HepG2 (cell line): Measurements from ENCODE around the gene CTDNEP1. TPM values are rescaled to one million over a fixed set of nuclear protein-coding genes. Genes with fewer than 3 reads are reported as not detected.

Experiments used
- ATAC-seq: fragments of 200-7000 bp; cut with Tn5 transposase; 3 replicates; pipeline ENCODE4 v1.9.1; 2020; ENCODE audit warnings: mild to moderate bottlenecking, moderate library complexity
- BruUV-seq: library from RNA; stranded (reverse); fragments of 400-500 nt; replicated peaks from 2 replicates; lab custom pipeline; 2021; lab: Mats Ljungman, UMichigan
- CTCF ChIA-PET: fragments of 300-600 bp; formaldehyde crosslinking; extraction: SDS; loops from one replicate; lab custom pipeline; 2021; ENCODE audit warnings: low total read pairs, inconsistent platforms, low intra/inter-chr PET ratio; lab: Yijun Ruan, JAX
- POLR2A ChIA-PET: fragments of 350-600 bp; sonication (Branson Sonifier 250); formaldehyde crosslinking; loops from one replicate; lab custom pipeline; 2020; ENCODE audit warnings: antibody characterized with exemption, inconsistent platforms; lab: Yijun Ruan, JAX
- DNase-seq: peaks from one replicate; pipeline ENCODE4 v3.0.0-alpha.2; 2015; ENCODE audit warnings: low spot score
- FAIRE-seq: peaks from 3 replicates; lab custom pipeline; 2011; peaks lifted over from hg19 to GRCh38; lab: Jason Lieb, UNC
- H2AFZ ChIP-seq: one replicate; pipeline ENCODE4 v1.6.1; 2011; ENCODE audit warnings: low read length, inconsistent platforms
- H3K27ac ChIP-seq: fragments of 300-600 bp; 3 replicates; pipeline ENCODE4 v1.8.0; 2011; ENCODE audit warnings: mixed run types, mild to moderate bottlenecking, mixed read lengths, low read length, inconsistent platforms; ENCODE audit not compliant: insufficient read depth; ENCODE audit errors: extremely low read length
- H3K27me3 ChIP-seq, 2 experiments: fragments of 200-600 bp in 1 of 2; 2 replicates in 1 of 2; 3 replicates in 1 of 2; pipeline versions ENCODE4 v1.6.0 to v1.8.0; 2011; ENCODE audit warnings: low read length in 2 of 2, mild to moderate bottlenecking in 2 of 2, moderate library complexity in 2 of 2, inconsistent platforms in 1 of 2; ENCODE audit not compliant: insufficient read depth in 2 of 2, control insufficient read depth in 1 of 2
- H3K36me3 ChIP-seq, 2 experiments: fragments of 200-600 bp in 1 of 2; replicated peaks in 1 of 2; 2 replicates in 1 of 2; 3 replicates in 1 of 2; pipeline versions ENCODE4 v1.5.1 to v1.8.0; 2011; ENCODE audit warnings: low read length in 2 of 2, inconsistent platforms in 1 of 2; ENCODE audit not compliant: insufficient read depth in 2 of 2, control insufficient read depth in 1 of 2
- H3K4me1 ChIP-seq: 2 replicates; pipeline ENCODE4 v1.5.1; 2012; ENCODE audit warnings: low read length, inconsistent platforms; ENCODE audit not compliant: insufficient read depth
- H3K4me2 ChIP-seq: 2 replicates; pipeline ENCODE4 v1.6.0; 2011; ENCODE audit warnings: low read depth, low read length, inconsistent platforms
- H3K4me3 ChIP-seq, 3 experiments: fragments of 200-600 bp in 1 of 3; sonication (generic), shearing (Covaris generic) in 1 of 3; replicated peaks in 1 of 3; 2 replicates each; pipeline ENCODE4 v1.5.1; 2011 to 2016; ENCODE audit warnings: low read length in 3 of 3, inconsistent platforms in 2 of 3, low read depth in 2 of 3, mild to moderate bottlenecking in 2 of 3, control low read depth in 1 of 3, mixed read lengths in 1 of 3; ENCODE audit not compliant: insufficient read depth in 1 of 3
- H3K79me2 ChIP-seq: one replicate; pipeline ENCODE4 v1.6.1; 2011; ENCODE audit warnings: low read length, inconsistent platforms; ENCODE audit not compliant: insufficient read depth
- H3K9ac ChIP-seq: 2 replicates; pipeline ENCODE4 v1.6.0; 2011; ENCODE audit warnings: mild to moderate bottlenecking, low read depth, low read length, inconsistent platforms; ENCODE audit not compliant: insufficient read depth
- H3K9me3 ChIP-seq: 2 replicates; pipeline ENCODE4 v1.5.1; 2012; ENCODE audit warnings: mild to moderate bottlenecking, low read length
- H4K20me1 ChIP-seq: 2 replicates; pipeline ENCODE4 v1.6.0; 2011; ENCODE audit warnings: inconsistent platforms, mild to moderate bottlenecking, low read length, moderate library complexity; ENCODE audit not compliant: insufficient read depth
- ADNP ChIP-seq: sonication (generic); formaldehyde crosslinking; IDR thresholded peaks from 2 replicates; pipeline ENCODE4 v1.4.0; 2020; ENCODE audit warnings: missing genetic modification reagents
- GPN1 ChIP-seq: sonication (generic); formaldehyde crosslinking; IDR thresholded peaks from 2 replicates; pipeline ENCODE4 v1.5.1; 2020; ENCODE audit warnings: missing genetic modification reagents, borderline replicate concordance
- MIER3 ChIP-seq: IDR thresholded peaks from 2 replicates; pipeline ENCODE4 v1.6.1; 2016; ENCODE audit warnings: missing compliant biosample characterization, borderline replicate concordance
- RBAK ChIP-seq: sonication (generic); formaldehyde crosslinking; IDR thresholded peaks from 2 replicates; pipeline ENCODE4 v1.5.1; 2020; ENCODE audit warnings: mild to moderate bottlenecking, missing genetic modification reagents
- SATB2 ChIP-seq: sonication (generic); formaldehyde crosslinking; IDR thresholded peaks from 2 replicates; pipeline ENCODE4 v1.5.0; 2020; ENCODE audit warnings: missing genetic modification reagents
- SNAI1 ChIP-seq: sonication (generic); formaldehyde crosslinking; IDR thresholded peaks from 2 replicates; pipeline ENCODE4 v1.5.0; 2020; ENCODE audit warnings: mild to moderate bottlenecking, missing genetic modification reagents, borderline replicate concordance
- ZMYM2 ChIP-seq: sonication (generic); formaldehyde crosslinking; IDR thresholded peaks from 2 replicates; pipeline ENCODE4 v1.8.0; 2022; ENCODE audit warnings: mild to moderate bottlenecking, missing genetic modification reagents
- ZNF101 ChIP-seq: sonication (generic); formaldehyde crosslinking; IDR thresholded peaks from 2 replicates; pipeline ENCODE4 v1.4.0; 2020; ENCODE audit warnings: mild to moderate bottlenecking, low read depth, missing genetic modification reagents, borderline replicate concordance
- ZNF207 ChIP-seq: fragments of 450-650 bp; IDR thresholded peaks from 2 replicates; pipeline ENCODE4 v1.6.1; 2016; ENCODE audit warnings: antibody characterized with exemption, borderline replicate concordance
- ZNF850 ChIP-seq: sonication (generic); formaldehyde crosslinking; conservative IDR thresholded peaks from 2 replicates; pipeline ENCODE4 v1.9.0; 2021; ENCODE audit warnings: mild to moderate bottlenecking, missing genetic modification reagents
- WGBS: methylation state at CpG from one replicate; pipeline ENCODE4 v1.1.6; 2017; ENCODE audit warnings: low lambda C conversion rate; 5-methylcytosine and 5-hydroxymethylcytosine counted together
- in situ Hi-C: cut with HindIII; loops from 2 replicates; pipeline ENCODE4 v1.10.0; 2017; ENCODE audit warnings: low pct_unique_long_range_greater_than_20kb; ENCODE audit not compliant: extremely low pct_ligation_motif_present
- intact Hi-C: fragments of 100-400 bp; cut with micrococcal nuclease; formaldehyde crosslinking; loops from one replicate; pipeline ENCODE4 v1.10.0; 2022; ENCODE audit not compliant: unreplicated experiment
- polyA plus RNA-seq, 8 experiments: library from polyadenylated mRNA; depleted of rRNA in 3 of 8; stranded (reverse) in 7 of 8; unstranded in 1 of 8; fragments of >200 nt; fragmentation: Illumina TruSeq in 4 of 8; extraction: Trizol in 4 of 8; gene quantifications; 2 replicates each; pipeline versions ENCODE4 v1.2.1 to v1.2.3, GENCODE V29; 2011 to 2016; ENCODE audit warnings: low read depth in 4 of 8, missing spikeins in 1 of 8, mixed read lengths in 1 of 8; ENCODE audit not compliant: insufficient read depth in 1 of 8
- total RNA-seq, 5 experiments: library from RNA; depleted of rRNA; stranded (reverse); fragments of >200 nt; fragmentation: Illumina TruSeq; extraction: Trizol; gene quantifications; 2 replicates each; pipeline ENCODE4 v1.2.3, GENCODE V29; 2016; ENCODE audit warnings: low read depth in 1 of 5
- TF ChIP-seq, protein P1 (sequence below): sonication (generic); formaldehyde crosslinking; IDR thresholded peaks from 2 replicates; pipeline ENCODE4 v1.5.1; 2020; ENCODE audit warnings: mild to moderate bottlenecking, missing genetic modification reagents, moderate library complexity
- TF ChIP-seq, protein P2 (sequence below): IDR thresholded peaks from 2 replicates; pipeline ENCODE4 v1.6.1; 2016; ENCODE audit warnings: low read depth, missing genetic modification reagents, missing compliant biosample characterization

Gene CTDNEP1
- total and polyA plus RNA-seq, 2 of the 13 experiments (the other 11 are each of a cell fraction or from before 2014, with no cell fraction given): 19.8 to 118 TPM

DNA sequence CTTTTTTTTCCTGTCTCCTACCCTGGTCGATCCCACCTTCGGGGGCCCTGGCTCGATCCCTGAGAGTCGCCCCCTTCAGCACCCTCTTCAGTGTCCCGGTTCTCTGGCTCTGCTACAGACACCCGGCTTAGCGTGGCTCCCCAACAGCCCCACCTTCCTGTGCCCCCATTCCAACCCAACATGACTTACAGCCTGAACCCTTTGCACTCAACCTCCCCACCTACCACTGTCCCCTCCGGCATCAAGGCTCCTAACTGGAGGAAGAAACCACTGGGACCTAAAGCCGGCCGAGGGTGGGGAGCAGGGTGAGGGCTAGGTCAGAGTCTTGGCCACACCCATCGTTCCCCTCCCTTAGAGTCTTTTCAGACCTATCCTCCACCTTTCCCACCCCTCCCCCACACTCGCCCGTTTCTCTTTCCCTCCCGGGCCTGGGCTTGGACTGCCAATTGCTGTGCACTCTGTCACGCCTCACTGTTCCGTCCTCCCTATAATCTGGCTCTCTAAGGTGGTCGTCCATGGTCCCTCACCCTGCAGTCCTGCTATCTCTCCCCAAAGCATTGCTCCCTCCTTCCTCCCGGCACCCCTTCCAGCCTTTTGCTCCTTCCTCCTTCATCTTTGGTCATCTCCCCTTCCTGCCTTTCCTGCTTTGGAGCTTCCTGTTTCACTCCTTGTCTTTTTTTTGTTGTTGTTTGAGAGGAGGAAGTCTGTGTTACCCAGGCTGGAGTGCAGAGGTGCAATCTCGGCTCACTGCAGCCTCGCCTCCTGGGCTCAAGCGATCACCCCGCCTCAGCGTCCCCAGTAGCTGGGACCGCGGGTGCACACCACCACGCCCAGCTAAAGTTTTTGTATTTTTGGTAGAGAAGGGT is 11.6 kb upstream of the CTDNEP1 start:
- BruUV-seq: no TSS peak
- intact Hi-C loops: no loop called here
- Histone ChIP-seq H3K27ac (no peak overlapping the region), H3K4me1 (peaks cover 63% of the 10 kb centered on the region), H3K4me3 (no peak overlapping the region), H3K36me3 (no peaks in the 10 kb centered on the region), H4K20me1 (no peaks in the 10 kb centered on the region), H2AFZ (no peak overlapping the region), H3K27me3 (no peaks in the 10 kb centered on the region), H3K9me3 (no peaks in the 10 kb centered on the region), H3K4me2 (no peak overlapping the region), H3K9ac (no peak overlapping the region), H3K79me2 (no peaks in the 10 kb centered on the region)
- FAIRE-seq (no peak), ATAC-seq (no peak), DNase-seq (no peak)
- ChIA-PET POLR2A (interaction anchor here (0.8 to 3.2 kb wide), 4 partner anchors 9 to 29 kb away, joined by 3 to 18 read pairs (median 10); partner anchors contain the start of genes CTDNEP1, DVL2, ELP5 and SLC2A4), CTCF (no interaction called here)
- WGBS: 87% methylated on average over 26 of the region's 26 CpGs
- in situ Hi-C loops: no loop called here
- TF ChIP-seq GPN1 (CRISPR knock-in tag) (no peak), MIER3 (CRISPR knock-in tag) (no peak), SATB2 (no peak), SNAI1 (CRISPR knock-in tag) (no peak), ZNF850 (no peak), ADNP (CRISPR knock-in tag) (no peak), RBAK (CRISPR knock-in tag) (no peak), ZMYM2 (no peak), ZNF101 (CRISPR knock-in tag) (no peak), ZNF207 (no peak)
- TF ChIP-seq, protein P1, sequence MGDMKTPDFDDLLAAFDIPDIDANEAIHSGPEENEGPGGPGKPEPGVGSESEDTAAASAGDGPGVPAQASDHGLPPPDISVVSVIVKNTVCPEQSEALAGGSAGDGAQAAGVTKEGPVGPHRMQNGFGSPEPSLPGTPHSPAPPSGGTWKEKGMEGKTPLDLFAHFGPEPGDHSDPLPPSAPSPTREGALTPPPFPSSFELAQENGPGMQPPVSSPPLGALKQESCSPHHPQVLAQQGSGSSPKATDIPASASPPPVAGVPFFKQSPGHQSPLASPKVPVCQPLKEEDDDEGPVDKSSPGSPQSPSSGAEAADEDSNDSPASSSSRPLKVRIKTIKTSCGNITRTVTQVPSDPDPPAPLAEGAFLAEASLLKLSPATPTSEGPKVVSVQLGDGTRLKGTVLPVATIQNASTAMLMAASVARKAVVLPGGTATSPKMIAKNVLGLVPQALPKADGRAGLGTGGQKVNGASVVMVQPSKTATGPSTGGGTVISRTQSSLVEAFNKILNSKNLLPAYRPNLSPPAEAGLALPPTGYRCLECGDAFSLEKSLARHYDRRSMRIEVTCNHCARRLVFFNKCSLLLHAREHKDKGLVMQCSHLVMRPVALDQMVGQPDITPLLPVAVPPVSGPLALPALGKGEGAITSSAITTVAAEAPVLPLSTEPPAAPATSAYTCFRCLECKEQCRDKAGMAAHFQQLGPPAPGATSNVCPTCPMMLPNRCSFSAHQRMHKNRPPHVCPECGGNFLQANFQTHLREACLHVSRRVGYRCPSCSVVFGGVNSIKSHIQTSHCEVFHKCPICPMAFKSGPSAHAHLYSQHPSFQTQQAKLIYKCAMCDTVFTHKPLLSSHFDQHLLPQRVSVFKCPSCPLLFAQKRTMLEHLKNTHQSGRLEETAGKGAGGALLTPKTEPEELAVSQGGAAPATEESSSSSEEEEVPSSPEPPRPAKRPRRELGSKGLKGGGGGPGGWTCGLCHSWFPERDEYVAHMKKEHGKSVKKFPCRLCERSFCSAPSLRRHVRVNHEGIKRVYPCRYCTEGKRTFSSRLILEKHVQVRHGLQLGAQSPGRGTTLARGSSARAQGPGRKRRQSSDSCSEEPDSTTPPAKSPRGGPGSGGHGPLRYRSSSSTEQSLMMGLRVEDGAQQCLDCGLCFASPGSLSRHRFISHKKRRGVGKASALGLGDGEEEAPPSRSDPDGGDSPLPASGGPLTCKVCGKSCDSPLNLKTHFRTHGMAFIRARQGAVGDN (CRISPR knock-in tag): 0 out of 2 replicates have a peak, but pooled peaks have one; percentile 4
- TF ChIP-seq, protein P2, sequence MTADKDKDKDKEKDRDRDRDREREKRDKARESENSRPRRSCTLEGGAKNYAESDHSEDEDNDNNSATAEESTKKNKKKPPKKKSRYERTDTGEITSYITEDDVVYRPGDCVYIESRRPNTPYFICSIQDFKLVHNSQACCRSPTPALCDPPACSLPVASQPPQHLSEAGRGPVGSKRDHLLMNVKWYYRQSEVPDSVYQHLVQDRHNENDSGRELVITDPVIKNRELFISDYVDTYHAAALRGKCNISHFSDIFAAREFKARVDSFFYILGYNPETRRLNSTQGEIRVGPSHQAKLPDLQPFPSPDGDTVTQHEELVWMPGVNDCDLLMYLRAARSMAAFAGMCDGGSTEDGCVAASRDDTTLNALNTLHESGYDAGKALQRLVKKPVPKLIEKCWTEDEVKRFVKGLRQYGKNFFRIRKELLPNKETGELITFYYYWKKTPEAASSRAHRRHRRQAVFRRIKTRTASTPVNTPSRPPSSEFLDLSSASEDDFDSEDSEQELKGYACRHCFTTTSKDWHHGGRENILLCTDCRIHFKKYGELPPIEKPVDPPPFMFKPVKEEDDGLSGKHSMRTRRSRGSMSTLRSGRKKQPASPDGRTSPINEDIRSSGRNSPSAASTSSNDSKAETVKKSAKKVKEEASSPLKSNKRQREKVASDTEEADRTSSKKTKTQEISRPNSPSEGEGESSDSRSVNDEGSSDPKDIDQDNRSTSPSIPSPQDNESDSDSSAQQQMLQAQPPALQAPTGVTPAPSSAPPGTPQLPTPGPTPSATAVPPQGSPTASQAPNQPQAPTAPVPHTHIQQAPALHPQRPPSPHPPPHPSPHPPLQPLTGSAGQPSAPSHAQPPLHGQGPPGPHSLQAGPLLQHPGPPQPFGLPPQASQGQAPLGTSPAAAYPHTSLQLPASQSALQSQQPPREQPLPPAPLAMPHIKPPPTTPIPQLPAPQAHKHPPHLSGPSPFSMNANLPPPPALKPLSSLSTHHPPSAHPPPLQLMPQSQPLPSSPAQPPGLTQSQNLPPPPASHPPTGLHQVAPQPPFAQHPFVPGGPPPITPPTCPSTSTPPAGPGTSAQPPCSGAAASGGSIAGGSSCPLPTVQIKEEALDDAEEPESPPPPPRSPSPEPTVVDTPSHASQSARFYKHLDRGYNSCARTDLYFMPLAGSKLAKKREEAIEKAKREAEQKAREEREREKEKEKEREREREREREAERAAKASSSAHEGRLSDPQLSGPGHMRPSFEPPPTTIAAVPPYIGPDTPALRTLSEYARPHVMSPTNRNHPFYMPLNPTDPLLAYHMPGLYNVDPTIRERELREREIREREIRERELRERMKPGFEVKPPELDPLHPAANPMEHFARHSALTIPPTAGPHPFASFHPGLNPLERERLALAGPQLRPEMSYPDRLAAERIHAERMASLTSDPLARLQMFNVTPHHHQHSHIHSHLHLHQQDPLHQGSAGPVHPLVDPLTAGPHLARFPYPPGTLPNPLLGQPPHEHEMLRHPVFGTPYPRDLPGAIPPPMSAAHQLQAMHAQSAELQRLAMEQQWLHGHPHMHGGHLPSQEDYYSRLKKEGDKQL (CRISPR knock-in tag): no peak
